ENCODE data around the gene SH3BP5L.

DNA sequence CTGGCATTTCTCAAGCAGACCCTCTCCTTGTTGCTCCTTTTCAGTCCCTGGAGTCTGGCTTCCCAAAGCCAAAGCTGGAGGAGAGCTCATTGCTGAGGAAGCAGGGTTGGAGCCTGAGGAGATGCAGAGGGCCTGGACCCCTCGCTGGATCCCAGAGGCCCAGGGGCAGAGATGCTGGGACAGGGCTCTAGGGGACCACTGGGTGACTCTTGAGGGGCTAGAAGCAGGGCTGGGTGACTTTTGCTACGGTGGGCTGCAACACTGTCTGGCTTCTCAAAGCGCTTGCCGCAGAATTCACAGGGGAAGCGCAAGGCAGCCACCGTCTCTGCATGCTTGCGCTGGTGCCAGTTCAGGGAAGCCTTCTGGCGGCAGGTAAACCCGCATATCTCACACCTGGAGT, 24.4 kb upstream of the SH3BP5L start:
- no peak for TF ChIP-seq POLR2A (IDR thresholded peaks at IDR 0.05; ENCODE audit: low read depth, low read length)
- TF ChIP-seq, protein P1, sequence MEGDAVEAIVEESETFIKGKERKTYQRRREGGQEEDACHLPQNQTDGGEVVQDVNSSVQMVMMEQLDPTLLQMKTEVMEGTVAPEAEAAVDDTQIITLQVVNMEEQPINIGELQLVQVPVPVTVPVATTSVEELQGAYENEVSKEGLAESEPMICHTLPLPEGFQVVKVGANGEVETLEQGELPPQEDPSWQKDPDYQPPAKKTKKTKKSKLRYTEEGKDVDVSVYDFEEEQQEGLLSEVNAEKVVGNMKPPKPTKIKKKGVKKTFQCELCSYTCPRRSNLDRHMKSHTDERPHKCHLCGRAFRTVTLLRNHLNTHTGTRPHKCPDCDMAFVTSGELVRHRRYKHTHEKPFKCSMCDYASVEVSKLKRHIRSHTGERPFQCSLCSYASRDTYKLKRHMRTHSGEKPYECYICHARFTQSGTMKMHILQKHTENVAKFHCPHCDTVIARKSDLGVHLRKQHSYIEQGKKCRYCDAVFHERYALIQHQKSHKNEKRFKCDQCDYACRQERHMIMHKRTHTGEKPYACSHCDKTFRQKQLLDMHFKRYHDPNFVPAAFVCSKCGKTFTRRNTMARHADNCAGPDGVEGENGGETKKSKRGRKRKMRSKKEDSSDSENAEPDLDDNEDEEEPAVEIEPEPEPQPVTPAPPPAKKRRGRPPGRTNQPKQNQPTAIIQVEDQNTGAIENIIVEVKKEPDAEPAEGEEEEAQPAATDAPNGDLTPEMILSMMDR (conservative IDR thresholded peaks at IDR 0.05; ENCODE audit: low read depth, low read length), result no peak

Data from IMR-90 (cell line).